GM13977 (cell line): ENCODE results near the gene APLNR.

Source experiments
- DNase-seq: peaks from one replicate; pipeline ENCODE4 v3.0.0; 2012; ENCODE audit warnings: low spot score
- CTCF ChIP-seq: IDR thresholded peaks from 2 replicates; pipeline ENCODE4 v1.5.1; 2012; ENCODE audit warnings: mild to moderate bottlenecking, control low read depth; ENCODE audit not compliant: insufficient read depth; ENCODE audit errors: extremely low read depth, missing control alignments
- in situ Hi-C: fragments of 300-500 bp; cut with MboI; formaldehyde crosslinking; loops from one replicate; pipeline ENCODE4 v1.12.0; 2022; ENCODE audit warnings: low sequenced_read_pairs, low pct_unique_long_range_greater_than_20kb, mixed read lengths, inconsistent platforms; ENCODE audit not compliant: unreplicated experiment

The APLNR gene

GRCh38 chr11:57231539-57232253 lies 5.4 kb downstream of the APLNR start:
- no peak for DNase-seq
- TF ChIP-seq CTCF = no peak
- in situ Hi-C loops = no loop called here

GRCh38 chr11:57230791-57231538 lies 6.1 kb downstream of the APLNR start:
- in situ Hi-C loops = no loop called here
- no peak for TF ChIP-seq CTCF
- no peak for DNase-seq

GRCh38 chr11:57230316-57230715 lies 6.7 kb downstream of the APLNR start:
- TF ChIP-seq CTCF = no peak
- DNase-seq = no peak
- in situ Hi-C loops = no loop called here

- TF ChIP-seq CTCF = no peak
- in situ Hi-C loops = no loop called here
- DNase-seq = no peak
Observed at GRCh38 chr11:57228600-57228999, 8.4 kb downstream of the APLNR start.

GRCh38 chr11:57224537-57224936 lies 12.5 kb downstream of the APLNR start:
- no peak for TF ChIP-seq CTCF
- DNase-seq = no peak
- in situ Hi-C loops = no loop called here

GRCh38 chr11:57224128-57224527 lies 12.9 kb downstream of the APLNR start:
- in situ Hi-C loops = no loop called here
- no peak for DNase-seq
- TF ChIP-seq CTCF = no peak
